Retina (tissue), 1 donor: Measurements from ENCODE around the gene ATXN1.
A peak's percentile ranks its signal among the peaks of the same experiment; 100 is the strongest.
"Not testable (repeated sequence)": the region's sequence is repeated elsewhere in the genome, so short reads cannot be mapped to it uniquely, and the experiment has no call there.

ENCODE experiments used
- DNase-seq: peaks from one replicate; pipeline ENCODE4 v3.0.0-alpha.2; 2016

ATXN1 gene

DNA sequence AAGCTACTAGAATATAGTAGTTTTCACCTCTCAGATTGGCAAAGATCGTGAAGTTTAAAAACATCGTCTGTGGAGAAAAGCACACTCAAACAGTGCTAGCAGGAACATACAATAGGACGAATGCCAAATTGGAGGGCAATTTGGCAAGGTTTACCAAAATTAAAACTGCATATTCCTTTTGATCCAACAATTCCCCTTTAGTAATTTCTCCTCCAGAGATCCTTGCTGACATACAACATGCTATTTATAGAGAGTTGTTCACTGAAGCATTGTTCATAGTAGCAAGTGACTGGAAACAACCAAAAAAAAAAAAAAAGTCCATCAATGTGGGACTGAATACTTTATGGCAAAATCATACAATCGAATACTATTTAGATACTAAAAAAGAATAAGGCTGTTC, 202.2 kb downstream of the ATXN1 start:
- no peak for DNase-seq

DNA sequence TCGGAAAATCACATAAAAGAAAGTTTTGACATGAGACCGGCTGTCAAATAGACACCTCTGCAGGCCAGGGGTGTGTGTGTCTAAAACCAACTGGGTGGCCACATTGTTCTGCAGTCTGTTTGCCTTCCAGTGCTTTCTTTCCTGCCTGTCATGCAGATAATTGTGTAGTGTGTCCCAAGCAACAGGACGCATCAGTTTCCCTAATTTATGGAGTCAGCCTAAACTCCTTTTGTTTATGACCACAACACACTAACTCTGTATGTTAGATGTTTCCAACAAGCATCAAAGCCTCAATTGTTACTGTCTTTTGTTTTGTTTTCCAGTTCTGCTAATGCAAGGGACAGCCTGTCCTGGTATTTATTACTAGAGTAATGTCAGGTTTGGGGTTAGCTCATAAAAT, 205.7 kb downstream of the ATXN1 start:
- no peak for DNase-seq

DNA sequence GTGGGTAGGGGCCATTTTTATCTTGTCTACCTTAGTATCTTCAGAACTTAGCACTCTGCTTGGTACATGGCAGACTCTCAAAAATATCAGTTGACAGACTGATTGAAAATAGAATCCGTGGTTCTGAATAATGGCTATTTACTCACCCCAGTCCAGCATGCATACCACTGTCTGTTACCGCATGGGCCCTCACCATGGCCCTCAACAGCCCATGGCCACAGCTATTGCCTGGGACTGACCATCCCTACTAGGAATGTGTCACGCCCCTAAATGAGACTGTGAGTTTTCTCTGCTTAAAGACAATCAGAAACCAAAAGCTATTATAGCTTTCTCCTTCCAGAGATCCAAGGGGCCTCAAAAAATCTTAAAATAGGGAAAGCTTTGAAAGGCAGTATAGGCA, 207.7 kb downstream of the ATXN1 start:
- DNase-seq, result no peak

DNA sequence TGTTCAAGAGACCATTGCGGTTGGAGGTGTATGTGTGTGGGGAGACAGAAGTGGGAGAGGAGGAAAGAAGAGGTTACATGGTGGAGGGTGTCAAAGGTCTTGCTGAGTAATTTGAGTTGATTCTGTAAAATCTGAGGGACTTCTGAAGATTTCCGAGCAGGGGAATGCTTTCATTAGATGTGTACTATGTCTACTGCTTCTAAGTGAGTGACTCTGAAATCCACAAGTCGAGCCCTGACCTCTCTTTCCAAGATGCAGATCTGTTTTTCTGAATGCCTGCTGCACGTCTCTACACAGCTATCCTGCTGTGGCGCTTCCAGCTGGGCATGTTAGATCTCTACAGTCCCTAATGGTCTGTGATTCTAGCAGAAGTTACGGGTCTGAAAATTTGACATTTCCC, 209.8 kb downstream of the ATXN1 start:
- no peak for DNase-seq

DNA sequence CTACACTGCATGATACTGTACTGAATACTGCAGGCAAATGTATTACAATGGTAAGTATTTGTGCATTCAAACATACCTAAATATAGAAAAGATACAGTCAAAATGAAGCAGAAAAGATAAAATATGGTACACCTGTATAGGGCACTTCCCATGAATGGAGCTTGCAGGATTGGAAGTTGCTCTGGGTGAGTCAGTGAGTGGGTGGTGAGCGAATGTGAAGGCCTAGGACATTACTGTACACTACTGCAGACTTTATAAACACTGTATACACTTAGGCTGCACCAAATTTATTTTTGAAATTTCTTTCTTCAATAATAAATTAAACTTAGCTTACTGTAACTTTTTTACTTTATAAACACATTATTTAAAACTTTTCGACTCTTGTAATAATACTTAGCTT, 213.1 kb downstream of the ATXN1 start:
- DNase-seq, result no peak

DNA sequence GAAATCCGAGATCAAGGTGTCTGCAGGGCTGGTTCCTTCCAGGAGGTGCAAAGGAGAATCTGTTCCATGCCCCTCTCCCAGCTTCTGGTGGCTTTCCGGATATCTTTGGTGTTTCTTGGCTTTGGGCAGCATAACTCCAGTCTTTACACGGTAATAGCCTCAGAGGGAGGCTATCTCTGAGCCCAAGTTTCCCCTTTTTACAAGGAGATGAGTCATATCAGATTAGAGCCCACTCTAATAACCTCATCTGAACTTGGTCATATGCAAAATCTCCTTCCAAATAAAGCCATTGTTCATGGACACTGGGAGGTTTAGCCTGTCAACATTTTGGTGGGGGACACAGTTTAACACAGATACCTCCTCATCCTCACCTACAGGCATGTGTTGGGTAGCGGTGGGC, 213.7 kb downstream of the ATXN1 start:
- DNase-seq, result no peak

DNA sequence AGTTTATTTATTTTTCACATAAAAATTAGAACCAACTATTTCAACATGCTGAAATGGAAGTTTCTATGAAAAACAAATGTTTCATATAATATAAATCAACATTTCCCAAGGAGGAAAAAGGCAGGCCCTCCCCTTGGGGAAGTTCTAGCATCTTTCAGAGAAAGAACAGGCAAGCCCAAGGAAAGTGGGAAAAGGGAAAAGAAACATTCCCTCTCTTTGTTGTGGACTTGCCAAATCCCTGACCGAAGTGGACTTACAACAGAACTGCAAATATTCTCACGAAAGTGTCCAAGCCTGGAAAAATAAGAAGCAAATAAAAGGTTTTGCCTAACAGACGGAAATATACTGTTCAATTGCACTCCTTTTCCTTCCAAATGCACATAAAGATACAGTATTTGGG, 214.4 kb downstream of the ATXN1 start:
- DNase-seq, result no peak

DNA sequence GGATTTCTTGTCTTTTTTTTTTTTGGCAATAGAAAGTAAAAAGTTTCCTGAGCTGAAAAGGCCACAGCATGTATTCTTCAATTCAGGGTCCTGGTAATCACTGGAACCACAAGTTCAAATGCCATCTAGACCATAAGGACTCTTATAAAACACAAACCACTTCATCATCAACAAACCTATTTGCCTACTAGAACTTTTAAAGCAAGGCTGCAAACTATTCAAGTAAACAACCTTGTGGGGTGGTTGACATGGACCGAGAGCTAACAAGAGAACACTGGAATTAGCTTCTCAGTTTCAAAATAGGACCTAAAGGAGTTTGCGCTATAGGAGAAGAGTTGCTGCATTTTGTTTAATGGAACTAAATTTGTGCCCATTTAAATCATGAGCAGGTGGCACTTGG, 215.9 kb downstream of the ATXN1 start:
- DNase-seq, result no peak

DNA sequence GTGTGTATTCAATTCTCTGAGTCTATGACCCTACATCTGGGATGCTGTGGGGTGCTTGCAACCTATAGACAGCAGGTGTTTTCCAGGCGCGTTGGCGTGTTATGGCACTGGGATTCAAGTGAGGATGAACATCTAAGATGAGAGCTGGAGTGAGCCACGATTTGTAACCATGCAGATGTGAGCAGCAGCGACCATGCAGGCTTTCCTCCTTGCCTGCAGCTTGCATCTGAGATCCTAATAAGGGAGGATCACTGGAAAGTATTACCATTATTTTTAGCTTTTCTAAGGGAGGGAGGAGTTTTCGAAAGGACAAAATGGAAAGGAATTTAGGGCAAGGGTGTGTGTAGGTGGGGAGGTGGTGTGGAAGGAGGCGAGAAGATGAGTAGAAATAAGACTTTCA, 216.7 kb downstream of the ATXN1 start:
- DNase-seq, result no peak

DNA sequence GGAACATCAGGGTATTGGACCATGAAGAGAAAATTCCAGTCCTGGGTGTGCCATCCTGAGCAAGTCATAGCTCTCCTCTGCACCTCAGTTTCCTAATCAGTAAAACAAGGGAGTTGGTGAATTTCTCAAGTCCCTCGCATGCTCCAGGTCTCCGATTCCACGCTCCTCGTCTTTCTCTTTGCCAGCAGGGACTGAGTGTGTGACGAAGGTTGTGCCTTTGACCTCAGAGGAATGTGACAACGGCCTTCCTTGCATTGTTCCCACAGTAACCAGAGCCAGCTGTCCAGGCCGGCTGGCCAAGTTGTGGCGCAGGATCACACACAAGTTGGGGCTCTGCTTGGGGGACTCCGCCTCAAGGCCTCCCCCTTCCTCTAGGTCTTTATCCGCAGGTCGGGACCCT, 217.3 kb downstream of the ATXN1 start:
- DNase-seq, result peak; percentile 62

DNA sequence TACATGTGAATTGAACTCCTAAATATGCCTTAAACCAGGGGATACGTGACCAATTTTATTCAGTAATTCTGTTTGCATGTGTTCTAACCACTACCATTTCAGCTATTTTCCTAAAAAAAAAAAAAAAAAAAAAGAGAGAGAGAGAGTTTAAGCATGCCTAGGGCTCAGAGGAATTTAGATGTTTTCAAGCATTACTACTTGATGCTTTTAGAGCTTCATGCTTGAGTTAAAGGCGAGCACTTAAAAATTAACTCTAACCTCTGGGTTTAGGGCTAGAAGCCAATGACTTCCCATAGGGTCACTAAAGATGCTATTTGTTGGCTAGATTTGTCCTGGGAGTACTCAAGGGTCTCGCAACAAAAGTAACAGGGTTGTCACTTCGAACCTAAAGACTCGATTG, 217.7 kb downstream of the ATXN1 start:
- DNase-seq, result peak; percentile 35

DNA sequence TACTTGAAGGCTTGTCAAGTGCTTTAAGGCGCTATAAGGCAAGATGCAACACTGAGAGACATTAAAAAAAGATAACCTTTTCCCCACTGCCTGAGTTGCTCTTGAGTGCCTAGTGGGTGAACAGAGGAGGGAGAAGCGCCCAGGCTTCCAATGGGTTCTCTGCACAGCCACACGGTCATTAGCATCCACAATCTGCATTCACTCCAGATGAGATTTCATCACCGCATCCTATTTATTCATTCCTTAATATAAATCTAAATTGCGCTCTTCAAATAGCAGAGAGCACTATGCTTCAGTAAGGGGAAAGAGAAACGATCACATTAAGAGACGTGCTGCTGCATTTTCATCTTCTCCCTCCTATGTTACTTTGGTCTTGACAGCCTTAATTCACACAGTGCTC, 219.2 kb downstream of the ATXN1 start:
- peak; percentile 19 for DNase-seq

DNA sequence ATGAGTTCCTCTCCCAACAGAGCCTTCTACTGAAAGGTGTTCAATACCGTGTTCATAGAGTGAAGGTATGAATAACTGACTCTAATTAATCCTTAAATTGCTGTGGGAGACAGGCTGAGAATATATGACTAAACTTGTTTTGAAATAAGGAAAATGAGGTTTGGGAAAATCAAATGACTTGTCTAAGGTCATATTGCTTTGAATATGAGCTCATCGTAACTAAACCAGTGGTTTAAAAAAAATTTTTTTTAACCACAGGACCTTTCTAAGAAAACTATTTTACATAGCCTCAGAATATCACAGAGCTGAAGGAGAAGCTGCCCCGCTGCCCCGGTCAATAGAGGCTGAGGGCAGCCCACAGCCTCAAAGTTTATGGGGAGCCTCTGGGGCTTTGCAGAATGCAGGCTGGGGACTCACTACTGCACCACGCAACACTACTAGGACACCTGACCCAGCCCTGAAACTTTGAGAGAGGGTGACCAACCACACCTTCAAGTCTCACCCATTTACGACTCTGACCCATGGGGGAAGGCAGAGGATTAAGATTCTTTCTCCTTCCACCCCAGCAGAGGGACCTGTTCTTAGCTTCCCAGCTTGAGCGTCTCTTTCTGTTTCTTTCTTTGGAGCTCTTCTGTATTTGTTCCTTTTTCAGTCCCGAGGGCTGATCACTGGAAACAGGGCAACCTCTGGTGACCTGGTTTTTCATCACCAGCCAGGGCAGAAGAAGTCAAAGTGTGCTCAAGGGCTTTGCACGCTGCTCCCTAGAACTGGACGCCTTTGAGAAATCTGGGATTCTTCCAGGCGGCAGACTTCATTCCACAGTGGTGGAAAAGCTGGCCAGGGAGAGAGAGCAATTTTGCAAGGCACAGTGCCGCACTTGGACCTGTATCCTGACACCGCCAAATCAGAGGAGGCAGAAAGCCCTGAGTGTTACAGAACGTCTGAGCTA, 220.2 kb downstream of the ATXN1 start:
- DNase-seq, result no peak

DNA sequence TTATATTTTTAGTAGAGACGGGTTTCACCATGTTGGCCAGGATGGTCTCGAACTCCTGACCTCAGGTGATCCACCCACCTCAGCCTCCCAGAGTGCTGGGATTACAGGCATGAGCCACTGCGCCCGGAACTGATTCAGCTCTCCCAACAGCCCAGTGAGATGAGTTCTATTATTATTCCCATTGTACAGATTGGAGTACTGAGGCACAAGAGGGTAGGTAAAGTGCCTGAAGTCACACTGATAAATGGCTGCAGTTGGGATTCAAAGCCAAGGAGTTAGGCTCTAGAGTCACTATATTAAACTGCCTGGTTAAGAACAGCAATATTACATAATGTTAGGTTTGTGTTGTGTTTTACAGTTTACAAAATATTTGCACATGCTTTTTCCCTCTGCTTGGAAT, 220.9 kb downstream of the ATXN1 start:
- not testable (repeated sequence) for DNase-seq

DNA sequence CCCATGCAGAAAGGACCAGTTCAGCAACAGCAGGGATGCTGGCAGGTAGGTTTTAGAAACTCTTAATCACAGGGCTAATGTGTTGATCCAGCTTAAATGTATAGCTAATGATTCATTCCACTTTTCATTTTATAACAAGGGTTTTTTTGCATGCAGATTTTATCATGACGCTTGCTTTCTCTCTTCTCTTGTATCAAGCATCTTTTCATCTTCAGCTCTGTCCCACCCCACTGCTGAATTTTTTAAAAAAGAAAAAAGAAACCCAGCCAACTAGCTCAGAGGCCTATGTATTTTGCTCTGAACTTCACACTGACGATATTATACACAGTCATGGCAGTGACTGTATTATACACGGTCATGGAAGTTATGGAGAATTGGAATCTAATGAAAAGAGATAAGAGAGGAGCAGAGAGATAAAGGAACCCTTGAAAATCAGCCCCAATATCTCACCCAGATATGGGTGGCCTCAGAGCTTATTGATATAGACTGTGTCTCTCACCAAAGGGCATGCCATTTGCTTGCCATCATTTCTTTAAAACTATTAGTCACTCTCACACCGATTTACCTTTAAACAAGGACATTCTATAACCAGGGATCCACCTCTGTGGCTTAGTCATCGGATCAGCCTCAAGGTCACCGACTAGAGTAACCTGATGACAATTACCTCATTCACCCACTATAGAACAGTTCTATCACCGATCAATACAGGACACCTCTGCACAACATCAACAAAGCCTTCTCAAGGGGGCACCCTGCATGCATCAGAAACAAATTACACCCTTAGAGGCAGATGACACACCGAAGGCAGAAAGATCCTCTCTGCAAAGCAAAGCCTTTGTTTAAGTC, 222.0 kb downstream of the ATXN1 start:
- no peak for DNase-seq

DNA sequence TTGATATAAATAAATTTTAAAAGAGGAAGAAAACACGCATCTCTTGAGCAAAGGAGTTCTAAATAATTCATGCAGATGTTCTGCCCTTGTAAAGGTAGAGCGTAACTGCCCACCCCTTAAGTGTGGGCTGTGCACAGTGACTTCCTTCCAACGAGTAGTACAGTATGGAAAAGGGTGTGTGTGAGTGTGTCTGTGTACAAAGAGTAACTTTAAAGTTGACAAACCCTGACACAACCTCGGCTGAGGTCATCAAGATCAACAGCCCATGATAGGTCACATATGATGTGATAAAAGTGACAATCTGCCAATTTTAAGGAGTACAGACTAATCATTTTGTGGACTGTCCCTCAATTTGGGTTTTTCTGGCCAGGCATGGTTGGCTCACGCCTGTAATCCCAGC, 225.7 kb downstream of the ATXN1 start:
- no peak for DNase-seq

DNA sequence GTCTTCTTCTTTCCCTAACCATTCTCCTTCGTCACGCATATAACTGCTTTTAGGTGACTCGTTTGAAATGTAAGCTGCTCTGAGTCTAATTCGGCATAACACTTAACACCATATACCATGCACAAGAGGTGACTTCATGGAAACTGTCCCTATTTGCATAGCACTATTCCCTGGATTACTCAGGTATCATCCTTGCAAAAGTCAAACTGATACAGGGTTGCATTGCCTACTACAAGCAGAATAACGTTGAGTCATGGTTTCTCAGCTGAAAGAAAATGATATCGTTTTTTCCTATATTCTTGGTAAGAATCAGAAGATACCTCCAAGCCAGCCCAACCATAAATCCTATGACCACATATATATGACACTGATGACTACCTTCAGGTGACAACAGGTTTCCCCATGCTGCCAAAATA, 227.5 kb downstream of the ATXN1 start:
- no peak for DNase-seq

DNA sequence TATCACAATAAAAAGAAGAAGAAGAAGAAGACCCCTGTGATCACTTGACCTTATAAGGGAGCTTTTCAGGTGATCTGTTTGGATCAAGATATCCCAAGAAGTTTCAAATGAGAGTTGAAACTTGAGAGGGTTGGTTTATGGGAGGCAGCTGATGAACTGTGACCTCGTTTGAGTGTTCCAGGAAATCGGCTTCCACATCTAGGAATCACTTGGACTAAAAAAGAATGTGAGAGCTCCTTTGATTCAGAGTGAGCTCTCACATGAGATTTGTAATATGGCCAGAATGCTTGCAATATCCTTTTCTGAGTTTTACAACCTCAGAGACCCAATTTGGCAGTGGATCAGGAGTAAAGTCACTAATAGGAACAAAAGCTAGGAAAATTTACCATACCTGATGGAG, 228.1 kb downstream of the ATXN1 start:
- no peak for DNase-seq

DNA sequence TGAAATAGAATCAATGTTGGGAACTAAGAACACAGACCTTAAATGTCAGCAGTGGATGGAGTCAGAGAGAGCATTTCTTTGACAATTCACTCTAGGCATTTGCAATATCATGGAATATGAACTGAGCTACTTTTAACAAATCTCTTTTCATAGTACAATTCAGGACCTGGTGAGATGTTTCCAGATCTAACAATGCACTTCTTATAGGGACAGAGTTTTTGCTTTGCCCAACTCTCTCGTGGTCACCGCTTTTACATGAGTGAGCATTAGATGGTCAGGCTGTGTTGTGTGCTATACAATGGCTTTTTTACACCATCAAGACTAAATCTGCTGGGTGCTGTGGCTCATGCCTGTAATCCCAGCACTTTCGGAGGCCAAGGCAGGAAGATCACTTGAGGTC, 233.6 kb downstream of the ATXN1 start:
- no peak for DNase-seq

DNA sequence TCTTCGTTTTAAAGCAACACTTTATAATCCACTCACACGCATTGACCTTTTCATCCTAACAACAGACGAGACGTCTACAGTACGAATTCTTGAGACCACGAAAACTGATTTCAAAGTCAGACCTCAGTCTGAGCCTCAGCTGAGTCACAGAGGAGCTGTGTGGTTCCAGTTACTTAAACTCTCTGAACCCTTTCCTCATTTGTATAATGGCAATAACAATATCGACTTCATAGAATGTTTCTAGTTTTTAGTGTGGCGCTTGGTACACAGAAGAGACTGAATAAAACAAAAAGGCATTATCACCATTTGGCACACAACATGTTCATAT, 236.9 kb downstream of the ATXN1 start:
- no peak for DNase-seq

DNA sequence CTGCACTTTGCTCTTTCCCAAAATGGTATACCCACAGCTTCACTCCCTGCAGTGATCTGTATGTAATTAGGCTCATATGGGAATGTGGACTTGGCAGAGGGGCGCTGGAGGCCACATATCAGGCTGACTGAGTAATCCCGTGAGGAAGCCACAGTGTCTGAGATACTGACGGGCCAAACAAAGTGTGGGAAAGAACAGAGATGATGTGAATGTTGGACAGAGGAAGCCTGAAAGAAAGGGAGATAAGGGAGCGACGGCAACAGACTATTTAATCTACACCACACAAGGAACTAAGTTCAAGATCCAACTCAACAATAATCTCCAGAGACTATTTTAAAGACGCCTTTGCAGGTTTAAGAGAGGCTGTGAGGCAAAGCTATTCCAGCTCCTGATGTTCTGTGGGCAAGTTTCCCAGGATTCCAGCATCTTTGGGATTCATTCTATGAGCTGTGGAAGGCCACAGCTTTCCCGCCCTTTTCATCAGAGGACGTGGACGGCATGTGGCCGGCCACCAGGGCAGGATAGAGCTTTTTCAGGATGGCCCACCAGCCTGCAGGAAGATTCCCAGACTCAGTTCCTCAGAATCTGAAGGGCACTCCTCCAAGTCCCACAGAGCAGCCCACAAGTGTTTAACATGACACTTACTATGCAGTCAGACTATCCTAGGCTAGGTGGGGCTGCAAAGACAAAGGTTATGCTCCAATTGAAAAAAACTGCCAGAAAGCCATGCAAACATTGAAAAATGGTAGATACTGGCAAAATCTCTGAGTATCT, 237.5 kb downstream of the ATXN1 start:
- DNase-seq, result no peak

DNA sequence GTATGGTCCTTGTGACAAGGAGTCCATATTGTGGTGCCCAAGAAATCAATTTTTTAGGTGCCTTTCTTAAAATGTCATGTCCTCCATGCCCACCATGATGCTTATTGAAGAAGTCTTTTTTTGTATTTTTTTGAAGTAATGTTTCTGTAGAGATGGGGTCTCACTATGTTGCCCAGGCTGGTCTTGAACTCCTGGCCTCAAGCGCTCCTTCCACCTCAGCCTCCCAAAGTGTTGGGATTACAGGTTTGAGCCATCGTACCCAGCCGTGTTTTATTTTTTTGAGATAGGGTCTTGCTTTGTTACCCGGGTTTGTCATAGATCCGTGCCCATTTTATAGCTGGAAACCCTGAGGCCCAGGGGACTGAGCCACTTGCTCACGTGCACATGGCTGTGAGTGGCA, 238.3 kb downstream of the ATXN1 start:
- DNase-seq, result no peak

DNA sequence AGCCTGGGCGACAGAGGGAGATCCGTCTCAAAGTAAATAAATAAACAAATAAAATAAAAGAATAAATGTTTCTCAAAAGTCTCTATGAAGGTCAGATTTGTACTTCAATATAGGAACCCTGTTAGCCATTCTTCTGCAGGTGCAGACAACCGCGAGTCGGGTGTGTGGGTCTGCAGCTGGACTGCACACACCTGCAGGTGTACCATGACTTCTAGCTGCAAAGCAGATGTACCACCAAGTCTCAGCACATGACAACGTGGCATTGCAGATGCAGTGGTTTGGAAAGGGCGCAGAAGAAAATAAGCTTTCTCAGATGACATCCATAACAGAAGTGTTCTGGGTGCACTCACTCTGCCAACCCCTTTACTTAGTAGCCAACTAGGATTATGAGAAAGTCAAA, 239.7 kb downstream of the ATXN1 start:
- DNase-seq, result no peak
